Left lung (tissue), 10 donors: ENCODE data around the gene SPTBN1. TPM values are rescaled to one million over a fixed set of nuclear protein-coding genes. Genes with fewer than 3 reads are reported as not detected.

ENCODE experiments used
- ATAC-seq: fragments of 200-7000 bp; cut with Tn5 transposase; one replicate; pipeline ENCODE4 v1.9.1; 2020; ENCODE audit warnings: moderate library complexity
- DNase-seq, 4 donors: peaks; one replicate each; pipeline ENCODE4 v3.0.0-alpha.2; 2013 to 2020
- H3K27ac ChIP-seq, 2 donors: fragments of 200-600 bp; sonication (generic) in 1 of 2; one replicate each; pipeline versions ENCODE4 v1.5.0 to v1.8.0; 2020 to 2021
- H3K27me3 ChIP-seq, 2 donors: fragments of 200-600 bp; sonication (generic) in 1 of 2; one replicate each; pipeline versions ENCODE4 v1.5.0 to v1.8.0; 2020 to 2021
- H3K36me3 ChIP-seq, 2 donors: fragments of 200-600 bp; sonication (generic) in 1 of 2; one replicate each; pipeline versions ENCODE4 v1.5.0 to v1.8.0; 2020 to 2021
- H3K4me1 ChIP-seq, 2 donors: fragments of 200-600 bp; one replicate each; pipeline ENCODE4 v1.8.0; 2021
- H3K4me3 ChIP-seq, 2 donors: fragments of 200-600 bp; sonication (generic) in 1 of 2; one replicate each; pipeline versions ENCODE4 v1.5.0 to v1.8.0; 2020 to 2021; ENCODE audit warnings: mild to moderate bottlenecking in 1 of 2
- H3K9me3 ChIP-seq, 2 donors: fragments of 200-600 bp; sonication (generic) in 1 of 2; one replicate each; pipeline versions ENCODE4 v1.5.0 to v1.8.0; 2020 to 2021
- intact Hi-C, 2 donors: fragments of 100-400 bp; cut with DNase I; formaldehyde crosslinking; loops; one replicate each; pipeline versions ENCODE4 v1.11.2 to v1.14.2; 2022
- polyA plus RNA-seq, 6 donors: library from polyadenylated mRNA; unstranded; fragments of 120-200 nt; gene quantifications; one replicate each; pipeline ENCODE4 v1.2.1, GENCODE V29; 2013; ENCODE audit not compliant: insufficient read length in 6 of 6
- total RNA-seq, 2 donors: library from RNA; stranded (reverse); fragmentation: NEBNext Ultra II Directional; extraction: Animal tissue kit (Norgen Biotek cat#: 25700); gene quantifications; one replicate each; pipeline ENCODE4 v1.2.1, GENCODE V29; 2021
- TF ChIP-seq, protein P1 (sequence below), 2 donors: fragments of 200-600 bp; sonication (generic) in 1 of 2; IDR thresholded peaks; one replicate each; pipeline versions ENCODE4 v1.5.0 to v1.8.0; 2021; ENCODE audit warnings: antibody characterized with exemption in 2 of 2
- donor health status: DM: no; HTN: yes; CAD: no.
- donor health status: DM: no; HTN: no; CAD: no.

Gene SPTBN1
- total and polyA plus RNA-seq, 8 donors = 441 to 578 (median 543) TPM

- TF ChIP-seq, protein P1, sequence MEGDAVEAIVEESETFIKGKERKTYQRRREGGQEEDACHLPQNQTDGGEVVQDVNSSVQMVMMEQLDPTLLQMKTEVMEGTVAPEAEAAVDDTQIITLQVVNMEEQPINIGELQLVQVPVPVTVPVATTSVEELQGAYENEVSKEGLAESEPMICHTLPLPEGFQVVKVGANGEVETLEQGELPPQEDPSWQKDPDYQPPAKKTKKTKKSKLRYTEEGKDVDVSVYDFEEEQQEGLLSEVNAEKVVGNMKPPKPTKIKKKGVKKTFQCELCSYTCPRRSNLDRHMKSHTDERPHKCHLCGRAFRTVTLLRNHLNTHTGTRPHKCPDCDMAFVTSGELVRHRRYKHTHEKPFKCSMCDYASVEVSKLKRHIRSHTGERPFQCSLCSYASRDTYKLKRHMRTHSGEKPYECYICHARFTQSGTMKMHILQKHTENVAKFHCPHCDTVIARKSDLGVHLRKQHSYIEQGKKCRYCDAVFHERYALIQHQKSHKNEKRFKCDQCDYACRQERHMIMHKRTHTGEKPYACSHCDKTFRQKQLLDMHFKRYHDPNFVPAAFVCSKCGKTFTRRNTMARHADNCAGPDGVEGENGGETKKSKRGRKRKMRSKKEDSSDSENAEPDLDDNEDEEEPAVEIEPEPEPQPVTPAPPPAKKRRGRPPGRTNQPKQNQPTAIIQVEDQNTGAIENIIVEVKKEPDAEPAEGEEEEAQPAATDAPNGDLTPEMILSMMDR (IDR thresholded peaks at IDR 0.05) = no peak
- H3K27me3 ChIP-seq = no peaks in the 10 kb centered on the region
- no peak overlapping the region for H3K27ac ChIP-seq
- H3K36me3 ChIP-seq = peaks cover 0 to 17% of the 10 kb centered on the region in 2 donors
- no peaks in the 10 kb centered on the region for H3K9me3 ChIP-seq
- H3K4me3 ChIP-seq = no peak overlapping the region
- peaks cover 6 to 79% of the 10 kb centered on the region in 2 donors for H3K4me1 ChIP-seq
- ATAC-seq (no peak), DNase-seq (no peak)
- intact Hi-C loops = no loop called here
These were observed 153.5 kb downstream of the SPTBN1 start for GRCh38 chr2:54609647-54610046.

- TF ChIP-seq, protein P1 (IDR thresholded peaks at IDR 0.05) = no peak
- ATAC-seq = peak; percentile 49
- no peak for DNase-seq
- Histone ChIP-seq H3K27me3 (no peaks in the 10 kb centered on the region), H3K27ac (peak overlapping the region in 1 of 2 donors; percentile 29), H3K4me1 (peaks cover 6 to 77% of the 10 kb centered on the region in 2 donors), H3K9me3 (no peaks in the 10 kb centered on the region), H3K4me3 (no peak overlapping the region), H3K36me3 (peaks cover 0 to 27% of the 10 kb centered on the region in 2 donors)
- intact Hi-C loops = no loop called here
These were observed 154.6 kb downstream of the SPTBN1 start for GRCh38 chr2:54610700-54611099.

DNA sequence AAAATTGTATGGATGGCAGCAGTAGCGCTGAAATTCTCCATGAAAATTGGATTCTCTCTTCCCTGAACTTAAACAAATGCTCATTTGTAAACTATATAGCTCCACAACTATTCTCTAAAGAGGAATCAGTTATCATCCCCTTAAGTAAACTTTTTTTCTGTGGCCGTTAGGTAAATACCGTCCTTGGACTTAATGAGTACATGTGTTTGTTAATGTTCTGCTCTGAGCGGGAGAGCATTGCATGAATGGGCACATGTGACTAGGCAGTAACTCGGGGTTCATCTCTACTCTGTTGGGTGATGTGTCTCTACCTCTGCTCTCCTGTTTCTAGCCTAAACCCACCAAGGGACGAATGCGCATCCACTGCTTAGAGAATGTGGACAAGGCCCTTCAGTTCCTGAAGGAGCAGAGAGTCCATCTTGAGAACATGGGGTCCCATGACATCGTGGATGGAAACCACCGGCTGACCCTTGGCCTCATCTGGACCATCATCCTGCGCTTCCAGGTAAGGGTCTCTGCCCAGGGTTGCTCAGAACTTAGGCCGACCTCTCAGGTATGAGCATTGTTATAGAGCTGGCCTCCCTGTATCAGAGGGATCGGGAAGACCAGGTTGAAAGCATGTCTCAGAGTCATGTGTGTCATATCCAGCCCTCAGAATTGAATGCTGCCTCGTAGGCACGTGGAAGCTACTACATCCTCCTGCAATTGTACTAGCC, 155.9 kb downstream of the SPTBN1 start:
- Histone ChIP-seq H3K4me3 (no peak overlapping the region), H3K9me3 (no peaks in the 10 kb centered on the region), H3K27ac (no peak overlapping the region), H3K4me1 (peaks cover 6 to 72% of the 10 kb centered on the region in 2 donors), H3K36me3 (peaks cover 0 to 40% of the 10 kb centered on the region in 2 donors), H3K27me3 (no peaks in the 10 kb centered on the region)
- ATAC-seq = no peak
- TF ChIP-seq, protein P1 (IDR thresholded peaks at IDR 0.05) = no peak
- no peak for DNase-seq
- intact Hi-C loops = no loop called here

GRCh38 chr2:54613386-54613785, 157.3 kb downstream of the SPTBN1 start:
- DNase-seq (no peak), ATAC-seq (no peak)
- H3K36me3 ChIP-seq = peaks cover 0 to 54% of the 10 kb centered on the region in 2 donors
- intact Hi-C loops = no loop called here
- H3K4me1 ChIP-seq = peaks cover 6 to 76% of the 10 kb centered on the region in 2 donors
- H3K9me3 ChIP-seq = no peaks in the 10 kb centered on the region
- no peaks in the 10 kb centered on the region for H3K27me3 ChIP-seq
- no peak overlapping the region for H3K4me3 ChIP-seq
- TF ChIP-seq, protein P1 (IDR thresholded peaks at IDR 0.05) = no peak
- peak overlapping the region; percentile 2 to 7 for H3K27ac ChIP-seq

DNA sequence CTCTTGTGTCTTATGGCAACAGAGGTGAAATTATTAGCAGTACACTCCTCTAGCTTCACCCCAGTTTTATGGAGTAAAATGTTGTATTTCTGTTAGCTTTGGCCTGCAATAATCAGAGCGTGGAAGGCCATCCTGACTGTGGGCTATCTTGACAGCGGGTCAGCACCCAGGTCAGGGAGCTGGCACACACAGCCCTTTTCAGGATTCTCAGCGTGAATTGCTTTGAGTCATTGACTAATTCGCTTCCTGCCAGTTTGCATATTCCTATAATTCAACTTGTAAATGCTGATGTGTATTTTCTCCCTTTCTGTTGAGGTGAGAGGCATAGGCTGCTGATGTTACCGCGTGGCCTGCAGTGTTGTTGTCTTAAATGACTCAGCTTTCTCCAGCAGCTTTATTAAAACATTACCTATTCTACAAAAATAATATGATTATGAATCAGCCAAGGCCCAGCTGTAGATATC, 157.7 kb downstream of the SPTBN1 start:
- Histone ChIP-seq H3K27ac (peak overlapping the region; percentile 2 to 7), H3K27me3 (no peaks in the 10 kb centered on the region), H3K4me3 (no peak overlapping the region), H3K36me3 (peaks cover 0 to 58% of the 10 kb centered on the region in 2 donors), H3K9me3 (no peaks in the 10 kb centered on the region), H3K4me1 (peaks cover 8 to 76% of the 10 kb centered on the region in 2 donors)
- intact Hi-C loops = no loop called here
- TF ChIP-seq, protein P1 (IDR thresholded peaks at IDR 0.05) = no peak
- DNase-seq (no peak), ATAC-seq (peak; percentile 50)
